Sigmoid colon (tissue), 7 donors: Measurements from ENCODE around the gene RHO. TPM values are rescaled to one million over a fixed set of nuclear protein-coding genes. Genes with fewer than 3 reads are reported as not detected.

Experiments
- DNase-seq: peaks from one replicate; pipeline ENCODE4 v3.0.0-alpha.2; 2019
- H3K27ac ChIP-seq, 4 donors: fragments of 200-600 bp; sonication (generic); one replicate each; pipeline ENCODE4 v1.5.1; 2016 to 2019; ENCODE audit warnings: mild to moderate bottlenecking in 1 of 4
- H3K27me3 ChIP-seq, 3 donors: fragments of 200-600 bp; sonication (generic); one replicate each; pipeline ENCODE4 v1.5.1; 2019; ENCODE audit warnings: mild to moderate bottlenecking in 1 of 3
- H3K36me3 ChIP-seq, 4 donors: fragments of 200-600 bp; sonication (generic); one replicate each; pipeline ENCODE4 v1.5.1; 2016 to 2019
- H3K4me1 ChIP-seq, 4 donors: fragments of 200-600 bp; sonication (generic); one replicate each; pipeline ENCODE4 v1.5.1; 2017 to 2019
- H3K4me3 ChIP-seq, 4 donors: fragments of 200-600 bp; sonication (generic); one replicate each; pipeline ENCODE4 v1.5.1; 2017 to 2019; ENCODE audit warnings: mild to moderate bottlenecking in 2 of 4, moderate library complexity in 1 of 4
- H3K9me3 ChIP-seq, 4 donors: fragments of 200-600 bp in 3 of 4; sonication (generic) in 3 of 4; one replicate each; pipeline versions ENCODE4 v1.5.1 to v1.6.1; 2013 to 2019
- CTCF ChIP-seq, 4 experiments: fragments of 450-650 bp in 3 of 4; fragments of 200-600 bp in 1 of 4; IDR thresholded peaks; one replicate each; pipeline ENCODE4 v1.5.1; 2016 to 2019; ENCODE audit warnings: antibody characterized with exemption in 4 of 4, mild to moderate bottlenecking in 3 of 4, moderate library complexity in 2 of 4
- EP300 ChIP-seq, 4 donors: sonication (generic); formaldehyde crosslinking; IDR thresholded peaks; one replicate each; pipeline ENCODE4 v1.6.1; 2017; ENCODE audit warnings: antibody characterized with exemption in 4 of 4
- POLR2A ChIP-seq, 2 donors: fragments of 450-650 bp; IDR thresholded peaks; one replicate each; pipeline ENCODE4 v1.6.1; 2016; ENCODE audit warnings: antibody characterized with exemption in 2 of 2, mild to moderate bottlenecking in 2 of 2, moderate library complexity in 2 of 2
- POLR2AphosphoS5 ChIP-seq, 4 donors: sonication (generic); formaldehyde crosslinking; IDR thresholded peaks; one replicate each; pipeline ENCODE4 v1.6.1; 2017; ENCODE audit warnings: antibody characterized with exemption in 4 of 4
- WGBS, 2 donors: extraction: QIAGEN DNeasy Blood & Tissue Kit; methylation state at CpG; one replicate each; pipeline ENCODE4 v1.1.7; 2013; 5-methylcytosine and 5-hydroxymethylcytosine counted together
- intact Hi-C: fragments of 100-400 bp; cut with DNase I; formaldehyde crosslinking; loops from one replicate; pipeline ENCODE4 v1.15.1; 2023
- polyA plus RNA-seq, 3 donors: library from polyadenylated mRNA; stranded (reverse); fragments of 200-250 nt; gene quantifications; one replicate each; pipeline ENCODE4 v1.2.3, GENCODE V29; 2013
- total RNA-seq, 4 donors: library from RNA; depleted of rRNA; stranded (reverse); fragments of >200 nt; gene quantifications; one replicate each; pipeline ENCODE4 v1.1.0, GENCODE V29; 2016
- donor health status: healthy with polysubstance abuse.
- donor health status: Bipolar disorder and iron deficiency.
- donor health status: healthy.

The RHO gene
- total and polyA plus RNA-seq, 7 donors, result not detected

- TF ChIP-seq POLR2AphosphoS5 (IDR thresholded peaks at IDR 0.05) (no peak), POLR2A (IDR thresholded peaks at IDR 0.05) (no peak), CTCF (IDR thresholded peaks at IDR 0.05) (no peak), EP300 (IDR thresholded peaks at IDR 0.05) (no peak)
- Histone ChIP-seq H3K4me1 (peaks cover 0 to 58% (median 43%) of the 10 kb centered on the region in 4 donors), H3K27ac (no peak overlapping the region), H3K4me3 (no peak overlapping the region), H3K36me3 (peaks cover 0 to 7% (median 0%) of the 10 kb centered on the region in 4 donors), H3K9me3 (no peaks in the 10 kb centered on the region), H3K27me3 (no peaks in the 10 kb centered on the region)
- intact Hi-C loops, result no loop called here
- 92 to 94% methylated on average over 15 of the region's 15 CpGs for WGBS, 2 donors
- DNase-seq, result no peak
Observed at GRCh38 chr3:129556358-129556695, 27.9 kb downstream of the RHO start.

- Histone ChIP-seq H3K4me1 (peaks cover 0 to 65% (median 49%) of the 10 kb centered on the region in 4 donors), H3K36me3 (peaks cover 0 to 7% (median 0%) of the 10 kb centered on the region in 4 donors), H3K9me3 (no peaks in the 10 kb centered on the region), H3K4me3 (no peak overlapping the region), H3K27me3 (no peaks in the 10 kb centered on the region), H3K27ac (peak overlapping the region in 2 of 4 donors; percentile 28 to 45)
- DNase-seq, result no peak
- intact Hi-C loops, result no loop called here
- 86 to 88% methylated on average over 31 of the region's 31 CpGs for WGBS, 2 donors
- no peak for TF ChIP-seq EP300 (IDR thresholded peaks at IDR 0.05)
Observed at GRCh38 chr3:129556890-129557547, 28.6 kb downstream of the RHO start.

- TF ChIP-seq POLR2AphosphoS5 (IDR thresholded peaks at IDR 0.05) (peak in 2 of 4 donors; percentile 37 to 41), POLR2A (IDR thresholded peaks at IDR 0.05) (no peak)
- H3K27me3 ChIP-seq, result no peaks in the 10 kb centered on the region
- H3K4me1 ChIP-seq, result peaks cover 0 to 66% (median 50%) of the 10 kb centered on the region in 4 donors
- no peak for DNase-seq
- intact Hi-C loops, result no loop called here
- H3K4me3 ChIP-seq, result no peak overlapping the region
- H3K9me3 ChIP-seq, result no peaks in the 10 kb centered on the region
- H3K36me3 ChIP-seq, result peaks cover 0 to 7% (median 1%) of the 10 kb centered on the region in 4 donors
- H3K27ac ChIP-seq, result peak overlapping the region in 3 of 4 donors; percentile 9 to 37 (median 28)
- WGBS, 2 donors, result 82 to 85% methylated on average over 11 of the region's 11 CpGs
Observed at GRCh38 chr3:129557548-129557894, 29.1 kb downstream of the RHO start.

GRCh38 chr3:129558081-129558771 is 29.8 kb downstream of the RHO start:
- no peak for DNase-seq
- Histone ChIP-seq H3K36me3 (peaks cover 0 to 11% (median 2%) of the 10 kb centered on the region in 4 donors), H3K4me3 (no peak overlapping the region), H3K4me1 (peaks cover 0 to 66% (median 50%) of the 10 kb centered on the region in 4 donors), H3K9me3 (no peaks in the 10 kb centered on the region), H3K27me3 (no peaks in the 10 kb centered on the region), H3K27ac (peak overlapping the region in 3 of 4 donors; percentile 20 to 37 (median 28))
- no peak for TF ChIP-seq EP300 (IDR thresholded peaks at IDR 0.05)
- TF ChIP-seq POLR2AphosphoS5 (IDR thresholded peaks at IDR 0.05), result no peak
- no peak for TF ChIP-seq POLR2A (IDR thresholded peaks at IDR 0.05)
- TF ChIP-seq CTCF (IDR thresholded peaks at IDR 0.05), result no peak
- intact Hi-C loops, result no loop called here
- 76 to 86% methylated on average over 15 of the region's 15 CpGs for WGBS, 2 donors

GRCh38 chr3:129558772-129559564 is 30.5 kb downstream of the RHO start:
- peak overlapping the region in 3 of 4 donors; percentile 14 to 83 (median 20) for H3K27ac ChIP-seq
- no peak overlapping the region for H3K4me3 ChIP-seq
- peaks cover 0 to 67% (median 52%) of the 10 kb centered on the region in 4 donors for H3K4me1 ChIP-seq
- no peaks in the 10 kb centered on the region for H3K9me3 ChIP-seq
- WGBS, 2 donors, result 69 to 78% methylated on average over 11 of the region's 11 CpGs
- DNase-seq, result no peak
- H3K27me3 ChIP-seq, result no peaks in the 10 kb centered on the region
- intact Hi-C loops, result no loop called here
- peaks cover 0 to 17% (median 2%) of the 10 kb centered on the region in 4 donors for H3K36me3 ChIP-seq
- TF ChIP-seq POLR2AphosphoS5 (IDR thresholded peaks at IDR 0.05) (no peak), CTCF (IDR thresholded peaks at IDR 0.05) (no peak), EP300 (IDR thresholded peaks at IDR 0.05) (no peak), POLR2A (IDR thresholded peaks at IDR 0.05) (no peak)
